ENCODE results near the gene CLDN5. TPM values are rescaled to one million over a fixed set of nuclear protein-coding genes. Genes with fewer than 3 reads are reported as not detected.
A peak's percentile ranks its signal among the peaks of the same experiment; 100 is the strongest.

The CLDN5 gene, protein sequence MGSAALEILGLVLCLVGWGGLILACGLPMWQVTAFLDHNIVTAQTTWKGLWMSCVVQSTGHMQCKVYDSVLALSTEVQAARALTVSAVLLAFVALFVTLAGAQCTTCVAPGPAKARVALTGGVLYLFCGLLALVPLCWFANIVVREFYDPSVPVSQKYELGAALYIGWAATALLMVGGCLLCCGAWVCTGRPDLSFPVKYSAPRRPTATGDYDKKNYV
- polyA plus RNA-seq (ENCODE audit: insufficient read length in 3 of 3), result 10 to 100 TPM; 33.8 to 49.0 (median 37.5) TPM
- long read RNA-seq, donor 1, transcript CLDN5-201 (1 exons, 2,357 nt), result major isoform, 98 of 99 reads
- long read RNA-seq, donor 1, partial matches to known transcripts, result 0 of 99 reads
- long read RNA-seq, donor 1, other reads (novel, unspliced or antisense), result 0 of 99 reads
- long read RNA-seq, donor 2, transcript CLDN5-201 (1 exons, 2,357 nt), result major isoform, 123 of 126 reads
- long read RNA-seq, donor 2, partial matches to known transcripts, result 0 of 126 reads
- long read RNA-seq, donor 2, other reads (novel, unspliced or antisense), result 0 of 126 reads
- long read RNA-seq, donor 3, transcript CLDN5-201 (1 exons, 2,357 nt), result major isoform, 85 of 87 reads
- long read RNA-seq, donor 3, partial matches to known transcripts, result 0 of 87 reads
- long read RNA-seq, donor 3, other reads (novel, unspliced or antisense), result 0 of 87 reads
- long read RNA-seq, donor 4, transcript CLDN5-201 (1 exons, 2,357 nt), result major isoform, 132 of 135 reads
- long read RNA-seq, donor 4, partial matches to known transcripts, result 0 of 135 reads
- long read RNA-seq, donor 4, other reads (novel, unspliced or antisense), result 0 of 135 reads
- long read RNA-seq, donor 5, transcript CLDN5-201 (1 exons, 2,357 nt), result major isoform, 43 of 46 reads
- long read RNA-seq, donor 5, partial matches to known transcripts, result 0 of 46 reads
- long read RNA-seq, donor 5, other reads (novel, unspliced or antisense), result 0 of 46 reads
- long read RNA-seq, donor 6, transcript CLDN5-201 (1 exons, 2,357 nt), result major isoform, 109 of 111 reads
- long read RNA-seq, donor 6, partial matches to known transcripts, result 0 of 111 reads
- long read RNA-seq, donor 6, other reads (novel, unspliced or antisense), result 0 of 111 reads
- long read RNA-seq, donor 7, transcript CLDN5-201 (1 exons, 2,357 nt), result major isoform, 141 of 144 reads
- long read RNA-seq, donor 7, partial matches to known transcripts, result 0 of 144 reads
- long read RNA-seq, donor 7, other reads (novel, unspliced or antisense), result 0 of 144 reads
- long read RNA-seq, donor 8, transcript CLDN5-201 (1 exons, 2,357 nt), result major isoform, 34 of 34 reads
- long read RNA-seq, donor 8, partial matches to known transcripts, result 0 of 34 reads
- long read RNA-seq, donor 8, other reads (novel, unspliced or antisense), result 0 of 34 reads
- long read RNA-seq, donor 9, transcript CLDN5-201 (1 exons, 2,357 nt), result major isoform, 109 of 110 reads
- long read RNA-seq, donor 9, partial matches to known transcripts, result 0 of 110 reads
- long read RNA-seq, donor 9, other reads (novel, unspliced or antisense), result 0 of 110 reads
- long read RNA-seq, donor 10, transcript CLDN5-201 (1 exons, 2,357 nt), result major isoform, 88 of 89 reads
- long read RNA-seq, donor 10, partial matches to known transcripts, result 0 of 89 reads
- long read RNA-seq, donor 10, other reads (novel, unspliced or antisense), result 0 of 89 reads
- long read RNA-seq, donor 11, transcript CLDN5-201 (1 exons, 2,357 nt), result major isoform, 68 of 71 reads
- long read RNA-seq, donor 11, partial matches to known transcripts, result 0 of 71 reads
- long read RNA-seq, donor 11, other reads (novel, unspliced or antisense), result 0 of 71 reads
- long read RNA-seq, donor 12, transcript CLDN5-201 (1 exons, 2,357 nt), result major isoform, 117 of 120 reads
- long read RNA-seq, donor 12, partial matches to known transcripts, result 0 of 120 reads
- long read RNA-seq, donor 12, other reads (novel, unspliced or antisense), result 0 of 120 reads
- long read RNA-seq, donor 13, transcript CLDN5-201 (1 exons, 2,357 nt), result major isoform, 50 of 50 reads
- long read RNA-seq, donor 13, partial matches to known transcripts, result 0 of 50 reads
- long read RNA-seq, donor 13, other reads (novel, unspliced or antisense), result 0 of 50 reads
- long read RNA-seq, donor 14, transcript CLDN5-201 (1 exons, 2,357 nt), result major isoform, 161 of 162 reads
- long read RNA-seq, donor 14, partial matches to known transcripts, result 0 of 162 reads
- long read RNA-seq, donor 14, other reads (novel, unspliced or antisense), result 0 of 162 reads
- long read RNA-seq, donor 15, transcript CLDN5-201 (1 exons, 2,357 nt), result major isoform, 110 of 110 reads
- long read RNA-seq, donor 15, partial matches to known transcripts, result 0 of 110 reads
- long read RNA-seq, donor 15, other reads (novel, unspliced or antisense), result 0 of 110 reads
- long read RNA-seq, donor 16, transcript CLDN5-201 (1 exons, 2,357 nt), result major isoform, 117 of 121 reads
- long read RNA-seq, donor 16, partial matches to known transcripts, result 0 of 121 reads
- long read RNA-seq, donor 16, other reads (novel, unspliced or antisense), result 0 of 121 reads

DNA sequence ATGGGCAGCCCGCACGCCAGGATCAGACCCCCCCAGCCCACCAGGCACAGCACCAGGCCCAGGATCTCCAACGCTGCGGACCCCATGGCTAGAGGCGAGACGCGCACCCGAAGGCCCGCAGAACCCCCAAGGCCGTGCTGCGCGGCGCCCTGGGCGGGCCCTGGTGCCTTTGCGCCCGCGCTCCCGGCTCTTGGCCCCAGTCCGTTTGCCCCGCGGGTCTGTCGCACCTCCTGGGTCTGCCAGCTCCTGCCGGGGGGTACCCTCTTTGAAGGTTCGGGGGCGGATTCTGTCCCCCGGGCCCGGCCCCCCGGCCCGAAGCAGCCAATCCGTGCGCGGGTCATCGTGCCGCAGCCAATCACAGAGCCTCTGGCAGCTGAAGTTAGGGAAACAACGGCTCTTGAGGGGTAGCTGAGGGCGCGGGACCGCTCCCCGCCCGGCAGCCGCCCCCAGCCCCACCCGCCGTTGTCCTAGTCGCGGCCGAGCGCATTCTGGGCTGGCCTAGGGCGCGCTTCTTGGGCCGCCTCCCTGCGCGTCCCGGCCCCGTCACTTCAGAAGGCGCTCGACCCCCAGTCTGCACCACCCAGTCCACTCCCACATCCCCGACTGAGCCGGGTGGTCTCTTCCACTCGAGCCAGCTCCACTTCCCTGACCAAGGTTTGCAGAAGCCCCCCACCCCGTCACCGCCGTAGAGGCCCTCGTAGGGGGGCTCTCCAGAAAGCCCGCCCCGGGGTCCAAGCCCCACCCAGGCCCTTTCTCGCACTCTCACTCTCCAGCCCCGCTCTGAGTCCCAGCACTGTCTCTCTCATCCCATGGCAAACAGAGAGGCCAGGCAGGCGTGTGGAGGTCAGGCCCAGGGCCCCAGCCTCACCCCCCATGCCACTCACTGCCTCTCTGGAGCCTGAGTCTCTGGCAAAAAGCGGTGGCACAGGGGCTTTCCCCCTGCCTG, at the start of gene CLDN5:
CLDN5 (minus strand) TSS at position 241 of the 946 bp plus-strand sequence; CDS start at position 86, 155 bp downstream.
- DNase-seq, result peak; percentile 48

DNA sequence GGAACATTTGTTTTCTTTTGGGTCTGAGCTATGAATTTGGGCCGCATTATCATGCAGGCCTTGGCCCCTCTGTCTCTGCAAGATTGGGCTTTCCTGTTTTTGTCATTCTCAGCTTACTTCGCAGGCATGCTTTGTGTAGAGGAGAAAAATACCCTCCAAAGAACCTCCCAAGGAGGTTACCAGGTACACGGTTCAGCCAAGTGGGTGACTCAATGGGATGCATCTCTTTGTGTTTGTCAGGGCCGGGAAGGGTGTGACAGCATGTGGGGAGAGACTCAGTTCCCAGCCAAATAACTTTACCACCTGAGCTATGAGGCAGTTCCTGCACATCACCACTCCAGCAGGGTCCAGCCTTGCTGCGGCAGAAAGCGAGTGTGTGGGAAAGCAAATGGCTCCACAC, 47.8 kb upstream of the CLDN5 start:
- DNase-seq, result no peak

DNA sequence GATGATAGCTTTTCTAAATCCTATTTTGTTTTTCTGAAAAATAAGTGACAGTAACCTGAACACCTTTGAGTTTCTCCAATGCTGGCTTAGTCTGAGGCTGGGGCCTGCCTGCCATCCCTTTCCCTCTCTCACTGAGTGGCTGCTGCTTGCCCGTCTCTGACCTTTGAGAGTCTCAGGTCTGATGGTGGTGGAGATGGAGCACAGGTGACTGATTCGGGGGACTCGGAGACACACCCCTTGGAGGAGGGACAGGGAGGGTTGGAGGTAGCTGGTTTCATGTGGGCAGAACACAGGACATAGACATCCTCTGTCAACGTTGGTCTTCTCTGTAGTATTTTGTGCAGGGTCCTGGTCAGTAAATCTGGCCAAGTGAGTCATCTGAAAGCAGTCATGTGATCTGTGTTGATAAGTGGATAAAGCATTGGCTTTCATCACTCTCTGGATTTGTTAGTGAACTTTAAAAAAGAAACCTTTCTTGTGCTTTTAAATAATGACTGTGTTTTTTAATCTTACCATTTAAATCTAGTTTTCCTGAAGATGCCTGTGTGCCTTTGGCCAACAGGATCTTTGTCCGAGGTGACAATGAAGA, 47.1 kb upstream of the CLDN5 start:
- DNase-seq, result no peak

DNA sequence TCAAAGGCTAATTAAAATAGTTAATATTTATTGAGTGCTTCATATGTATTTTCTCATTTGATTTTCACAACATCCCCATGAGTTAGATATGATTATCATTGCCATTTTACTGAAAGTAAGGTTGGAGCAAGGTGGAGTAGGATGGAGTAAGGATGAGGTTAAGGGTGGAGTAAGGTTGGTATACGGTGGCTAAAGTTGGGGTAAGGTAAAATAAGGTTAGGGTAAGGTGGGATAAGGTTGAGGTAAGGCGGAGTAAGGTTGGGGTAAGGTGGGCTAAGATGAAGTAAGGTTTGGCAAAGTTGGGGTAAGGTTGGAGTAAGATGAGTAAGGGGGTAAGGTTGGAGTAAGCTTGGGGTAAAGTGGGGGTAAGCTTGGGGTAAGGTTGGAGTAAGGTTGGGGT, 45.8 kb upstream of the CLDN5 start:
- DNase-seq, result no peak

DNA sequence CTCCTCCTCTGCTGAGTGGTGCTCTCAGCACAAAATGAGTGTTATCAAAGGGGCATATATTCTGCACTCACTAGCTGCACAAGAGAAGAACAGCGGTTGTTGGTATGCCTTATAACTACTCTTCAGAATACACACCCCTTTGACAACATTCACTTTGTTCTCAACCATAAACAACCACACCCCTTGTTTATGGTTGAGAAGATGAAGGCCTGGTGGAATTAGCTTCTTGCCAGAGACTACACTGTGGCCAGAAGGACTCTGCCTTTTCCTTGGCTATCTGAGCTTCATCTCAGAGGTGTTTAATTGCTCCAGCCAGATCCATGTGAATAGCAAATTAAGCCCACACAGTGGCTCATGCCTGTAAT, 45.0 kb upstream of the CLDN5 start:
- DNase-seq, result no peak

DNA sequence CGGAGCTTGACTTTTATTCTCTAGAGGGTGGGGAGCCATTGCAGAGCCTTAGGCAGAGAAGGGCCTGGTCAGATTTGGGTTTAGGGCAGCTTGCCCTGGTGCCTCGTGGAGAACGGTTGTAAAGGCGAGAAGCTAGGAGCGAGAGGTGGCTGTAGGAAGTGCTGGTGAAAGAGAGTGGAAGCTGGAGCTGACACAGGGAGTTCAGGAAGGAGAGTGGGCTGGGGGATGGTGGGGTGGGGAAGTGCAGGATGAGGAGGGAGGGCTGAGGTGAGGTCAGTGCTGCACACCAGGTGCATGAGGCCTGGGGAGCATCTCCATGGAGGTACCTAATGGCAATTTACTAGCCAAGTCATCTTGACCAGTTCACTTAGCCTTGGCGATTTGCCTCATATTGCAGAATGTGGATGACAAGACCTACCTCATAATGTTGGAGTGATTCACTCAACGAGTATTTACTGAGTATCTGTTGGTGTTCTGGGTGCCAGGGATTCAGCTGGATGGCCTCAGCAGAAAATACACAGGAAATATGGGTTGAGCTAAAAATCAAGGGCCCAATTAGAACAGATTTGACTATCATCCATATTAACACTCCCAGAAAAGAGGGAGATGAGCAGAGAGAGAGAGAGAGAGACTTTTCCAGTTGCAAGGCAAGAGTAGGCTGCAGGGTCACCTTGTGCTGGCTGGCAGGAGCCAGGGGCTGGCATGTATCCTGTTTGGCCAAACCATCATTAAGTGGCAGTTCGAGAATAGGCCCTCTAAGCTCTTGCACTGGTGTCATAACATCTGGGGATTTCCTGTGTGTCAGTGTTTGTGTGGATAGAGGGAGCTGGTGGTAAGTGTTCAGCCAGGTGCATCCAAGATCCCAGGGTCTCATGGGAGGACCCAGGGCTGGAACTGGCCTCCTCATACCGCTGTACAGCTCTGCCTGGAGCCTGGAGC, 44.4 kb upstream of the CLDN5 start:
- DNase-seq, result no peak

DNA sequence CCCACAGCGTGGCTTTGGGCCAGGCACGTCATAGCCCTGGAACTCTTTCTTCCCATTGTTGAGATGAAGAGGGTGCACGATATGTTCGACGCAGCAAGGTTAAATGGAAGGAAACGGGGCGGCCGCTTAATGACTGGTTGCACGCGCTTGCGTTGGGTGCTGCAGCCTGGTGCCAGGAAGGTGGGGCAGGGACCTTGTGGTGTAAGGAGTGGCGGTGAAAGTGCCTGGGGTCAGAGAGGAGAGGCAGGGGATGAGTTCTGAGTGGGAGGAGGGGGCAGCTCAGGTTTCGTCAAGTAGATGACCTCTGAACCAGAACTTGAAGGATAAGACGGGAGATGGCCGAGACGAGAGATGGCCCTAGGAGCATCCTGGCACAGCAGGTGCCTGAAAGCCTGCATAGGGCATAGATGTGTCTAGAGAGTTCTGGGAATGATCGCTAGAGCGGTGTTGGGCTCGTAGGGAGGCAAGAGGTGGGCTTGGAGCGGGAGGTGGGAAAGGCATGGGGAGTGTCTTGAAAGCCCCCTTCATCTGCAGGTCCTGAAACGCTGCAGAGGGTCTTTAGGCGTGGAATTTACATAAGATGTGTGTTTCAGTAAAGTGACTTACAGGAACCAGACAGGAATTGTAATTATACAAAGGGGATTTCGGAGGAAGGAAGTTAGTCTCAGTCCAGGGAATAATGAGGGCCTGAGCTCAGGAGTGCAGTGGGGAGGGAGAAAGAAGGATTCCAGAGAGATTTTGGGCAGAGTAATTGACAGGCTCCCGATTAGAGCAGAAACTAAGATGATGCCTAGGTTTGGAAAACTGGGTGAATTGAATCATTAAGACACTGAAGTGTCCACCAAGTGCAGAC, 43.2 kb upstream of the CLDN5 start:
- no peak for DNase-seq

DNA sequence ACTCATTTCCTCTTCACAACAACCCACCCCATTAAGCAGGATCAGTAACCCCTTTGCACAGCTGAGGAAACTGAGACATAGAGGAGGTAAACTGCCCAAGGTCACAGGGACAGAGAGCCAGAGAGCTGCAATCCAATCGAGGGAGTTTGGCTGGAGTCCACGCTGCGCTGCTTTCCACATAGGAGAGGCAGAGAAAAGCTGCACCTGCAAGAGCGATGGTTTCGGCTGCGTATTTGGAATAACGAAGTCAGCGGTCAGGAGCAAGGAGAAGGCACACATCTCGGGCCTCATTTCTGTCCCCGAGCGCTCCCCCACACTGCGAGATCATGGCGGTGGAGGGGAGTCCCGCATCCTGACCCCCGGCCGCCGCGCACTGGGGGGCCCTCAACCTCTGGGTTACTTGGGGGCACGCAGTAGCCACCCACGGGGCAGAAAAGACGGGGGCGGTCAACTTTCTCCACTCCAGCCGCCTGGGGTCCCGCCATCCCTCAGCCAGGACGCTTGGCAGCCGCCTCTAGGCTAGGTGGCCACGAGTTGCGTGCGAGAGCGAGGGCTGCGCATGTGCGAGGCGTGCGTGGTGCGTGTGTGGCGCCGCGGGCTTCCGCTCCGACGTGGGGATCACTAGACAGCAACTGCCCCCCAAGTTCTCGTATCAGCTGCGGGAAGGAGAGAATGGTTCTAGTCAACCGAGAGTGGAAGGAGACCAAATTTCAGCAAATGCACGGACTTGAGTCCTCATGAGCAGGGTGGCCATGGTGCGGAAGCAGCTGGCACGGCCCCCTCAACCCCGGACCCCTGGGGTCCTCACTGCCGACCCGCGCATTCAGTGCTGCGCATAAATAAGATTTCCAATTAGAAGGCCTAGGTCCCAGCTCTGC, 42.3 kb upstream of the CLDN5 start:
- no peak for DNase-seq

DNA sequence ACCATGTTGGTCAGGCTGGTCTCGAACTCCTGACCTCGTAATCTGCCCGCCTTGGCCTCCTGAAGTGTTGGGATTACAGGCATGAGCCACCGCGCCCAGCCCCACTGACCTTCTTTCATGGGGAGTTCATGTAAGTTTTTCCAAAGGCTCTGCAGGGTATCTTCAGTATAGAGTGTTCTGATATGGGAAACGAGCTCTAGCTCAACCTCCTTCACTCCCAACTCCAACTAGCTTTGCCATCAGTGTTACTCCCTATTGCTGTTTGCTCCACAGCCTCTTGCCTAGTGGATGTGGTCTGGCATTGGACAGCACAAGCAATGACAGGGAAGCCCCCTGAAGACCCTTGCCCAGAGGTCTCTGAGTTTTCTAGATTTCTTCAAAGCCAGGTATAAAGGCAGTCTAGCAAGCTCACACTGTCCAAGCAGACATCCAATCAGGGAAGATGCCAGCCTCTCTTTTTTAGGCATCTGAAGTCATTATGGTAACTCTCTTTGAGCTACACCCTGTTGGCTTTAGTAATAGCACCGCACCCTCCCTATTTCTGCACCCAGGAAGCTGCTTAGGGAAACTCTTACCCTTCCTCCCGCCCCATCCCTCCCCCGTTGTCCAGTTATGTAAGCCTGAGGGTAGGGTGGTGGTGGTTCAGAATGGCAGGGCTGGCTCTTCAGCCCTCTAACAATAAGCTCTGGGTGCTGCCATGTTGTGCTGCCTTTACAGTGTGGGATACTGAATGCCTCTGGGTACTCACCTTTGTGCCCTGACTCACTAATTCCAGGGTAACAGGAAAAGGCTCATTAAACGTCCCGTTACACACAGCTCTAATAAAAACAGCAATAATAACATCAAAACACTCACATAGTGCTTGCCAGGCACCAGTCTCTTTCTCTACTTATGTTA, 41.4 kb upstream of the CLDN5 start:
- DNase-seq, result peak; percentile 19

DNA sequence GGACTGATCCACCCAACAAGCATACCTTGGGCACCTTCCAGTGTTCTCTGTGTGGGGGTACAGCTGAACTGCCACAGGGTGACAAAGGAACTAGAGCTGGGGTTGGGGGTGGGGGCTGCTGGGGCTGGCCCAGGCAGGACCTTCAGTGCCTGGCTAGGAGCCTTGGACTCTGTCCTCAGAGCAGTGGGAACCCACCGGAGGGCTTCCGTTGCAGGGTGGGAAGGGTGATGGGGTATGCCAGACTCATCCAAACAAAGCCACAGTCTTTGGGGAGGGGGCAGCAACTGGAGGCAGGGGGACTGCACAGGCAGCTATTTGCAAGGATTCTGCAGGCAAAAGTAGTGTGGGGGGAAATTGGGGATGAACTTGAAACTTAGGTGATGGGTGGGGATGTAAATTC, 35.7 kb upstream of the CLDN5 start:
- no peak for DNase-seq

DNA sequence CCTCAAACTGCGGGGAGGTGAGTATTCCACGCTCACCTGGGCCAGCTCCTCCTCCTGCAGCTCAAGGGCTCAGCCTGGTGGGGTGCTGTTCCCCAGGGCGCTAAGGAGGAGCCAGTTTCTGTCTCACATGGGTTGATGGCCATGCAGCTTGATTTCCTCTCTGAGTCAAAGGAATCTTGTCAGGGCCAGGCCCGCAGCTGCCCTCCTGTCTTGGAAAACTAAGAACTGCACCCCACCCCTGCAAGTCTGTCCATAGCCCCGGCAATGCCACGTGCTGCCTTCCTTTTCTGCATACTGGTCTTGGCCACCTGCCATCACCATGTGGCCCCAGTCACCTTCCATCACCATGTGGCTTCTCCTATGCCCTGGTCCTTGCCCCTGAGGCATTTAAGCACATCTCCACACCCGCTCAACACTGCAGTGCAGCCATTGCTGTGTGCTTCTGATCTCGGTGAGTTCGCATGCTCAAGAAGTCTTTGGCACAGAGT, 35.2 kb upstream of the CLDN5 start:
- DNase-seq, result no peak

DNA sequence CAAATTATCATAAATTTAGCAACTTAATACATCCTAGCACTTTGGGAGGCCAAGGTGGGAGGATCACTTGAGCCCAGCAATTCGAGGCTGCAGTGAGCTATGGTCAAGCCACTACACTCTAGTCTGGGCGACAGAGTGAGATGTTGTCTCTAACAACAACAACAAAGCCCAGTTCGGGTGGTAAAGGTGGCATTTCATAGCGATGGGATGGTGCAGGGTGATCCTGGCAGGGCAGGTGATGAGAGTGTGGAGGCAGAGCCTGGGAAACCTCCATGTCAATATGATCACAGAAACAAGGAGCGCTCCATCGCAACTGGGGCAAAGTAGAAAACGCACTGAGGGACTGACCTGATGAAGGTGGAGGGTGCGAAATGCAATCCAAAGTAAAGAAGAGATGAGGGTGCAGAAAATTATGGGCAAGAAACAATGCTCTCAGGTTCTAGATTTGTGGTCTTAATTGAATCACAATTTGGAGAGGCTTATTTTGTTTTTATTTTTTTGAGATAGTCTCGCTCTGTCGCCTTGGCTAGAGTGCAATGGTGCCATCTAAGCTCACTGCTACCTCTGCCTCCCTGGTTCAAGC, 32.8 kb upstream of the CLDN5 start:
- DNase-seq, result no peak

DNA sequence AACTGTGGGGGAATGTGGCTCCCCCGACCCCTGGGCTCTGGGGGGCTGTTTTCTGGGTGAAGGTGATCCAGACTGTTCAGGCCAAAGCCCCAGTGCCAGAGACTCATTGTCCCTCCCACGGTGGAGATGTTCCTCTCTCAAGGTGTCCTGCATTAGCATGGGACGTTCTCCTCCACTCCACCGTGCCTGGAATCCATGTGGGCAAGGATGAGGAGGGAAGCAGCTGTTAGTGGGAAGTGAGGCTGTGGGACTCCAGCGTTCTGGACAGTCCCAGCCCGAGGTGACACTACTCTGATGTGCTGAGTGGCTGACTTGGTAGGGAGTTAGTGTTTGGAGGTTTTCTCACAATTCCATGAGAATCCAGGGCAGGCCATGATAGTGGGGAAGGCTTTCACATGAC, 31.4 kb upstream of the CLDN5 start:
- no peak for DNase-seq
